Measurements from ENCODE around the gene GRK4. TPM values are rescaled to one million over a fixed set of nuclear protein-coding genes. Genes with fewer than 3 reads are reported as not detected.
A peak's percentile ranks its signal among the peaks of the same experiment; 100 is the strongest.

GRK4 gene
- total and polyA plus RNA-seq, 2 donors (not counting 1 experiment from before 2014, with no cell fraction given) = 0.73 to 2.3 TPM

GRCh38 chr4:2963966-2964471, 648 bp downstream of the GRK4 start:
- H3K27ac Mint-ChIP-seq = peak overlapping the region; percentile 78
- peak overlapping the region; percentile 96 for H3K4me2 ChIP-seq (replicated peaks; ENCODE audit: low read depth, low read length, poor library complexity, severe bottlenecking)

More at GRCh38 chr4:2963966-2964471, 648 bp downstream of the GRK4 start:
- ChIA-PET POLR2A (interaction anchor here (0.7 to 1.7 kb wide), 6 partner anchors 28 to 208 kb away, joined by 3 to 6 read pairs (median 4); no protein-coding TSS in a partner anchor), CTCF (interaction anchor here (0.9 to 3.7 kb wide), 7 partner anchors 10 to 744 kb away, joined by 3 to 30 read pairs (median 5); partner anchors contain the start of genes CFAP99, TNIP2 and ZFYVE28)
- H4K20me1 ChIP-seq (ENCODE audit: control insufficient read depth, insufficient read depth, low read length, poor library complexity, severe bottlenecking) = peaks cover 30% of the 10 kb centered on the region
- peaks cover 0 to 4% of the 10 kb centered on the region in 2 experiments for H3K36me3 ChIP-seq (replicated peaks in 1 of 2; ENCODE audit: control extremely low read depth in 1 of 2, control insufficient read depth in 1 of 2, extremely low read depth in 1 of 2, insufficient read depth in 2 of 2, low read length in 1 of 2)
- intact Hi-C loops (cut with micrococcal nuclease) = loop anchor here (1.0 to 5.0 kb wide), 11 partner anchors 30 to 1107 kb away; partner anchors contain the start of genes CFAP99, HAUS3, HTT and HTT-AS
- Mint-ChIP-seq H3K4me3 (peak overlapping the region; percentile 96), H3K4me1 (peaks cover 22% of the 10 kb centered on the region), H3K27me3 (no peaks in the 10 kb centered on the region), H3K9me3 (ENCODE audit: insufficient read depth) (no peaks in the 10 kb centered on the region)
- H3K4me3 ChIP-seq (ENCODE audit: control extremely low read depth in 1 of 5, extremely low read depth in 1 of 5, insufficient read depth in 1 of 5, low read depth in 2 of 5, low read length in 4 of 5) = peak overlapping the region; percentile 25 to 86 (median 74)
- no peaks in the 10 kb centered on the region for H3K9me3 ChIP-seq (ENCODE audit: control extremely low read depth in 1 of 3, control insufficient read depth in 2 of 3, insufficient read depth in 1 of 3, low read length in 2 of 3)
- H2AFZ ChIP-seq (ENCODE audit: insufficient read depth, low read depth, low read length, poor library complexity, severe bottlenecking) = peak overlapping the region; percentile 97
- peaks cover 20 to 25% of the 10 kb centered on the region in 2 donors for H3K4me1 ChIP-seq (ENCODE audit: control insufficient read depth in 2 of 2, insufficient read depth in 2 of 2, low read length in 2 of 2)
- under 1% methylated on average over 38 of the region's 38 CpGs for WGBS (ENCODE audit: insufficient coverage)
- no peak for TF ChIP-seq CTCF (IDR thresholded peaks at IDR 0.05)
- no peak for TF ChIP-seq EZH2 (IDR thresholded peaks at IDR 0.05; ENCODE audit: borderline replicate concordance, insufficient read depth, low read depth, low read length, poor library complexity, severe bottlenecking)
- peaks cover 32% of the 10 kb centered on the region for H3K79me2 ChIP-seq (ENCODE audit: control insufficient read depth, insufficient read depth, low read length)
- H3K27me3 ChIP-seq (replicated peaks in 1 of 4; ENCODE audit: control extremely low read depth in 1 of 4, control insufficient read depth in 3 of 4, insufficient read depth in 4 of 4, low read length in 3 of 4) = no peaks in the 10 kb centered on the region
- DNase-seq (no peak), ATAC-seq (ENCODE audit: low read depth) (no peak)
- peak overlapping the region in 1 of 2 donors; percentile 56 for H3K27ac ChIP-seq (ENCODE audit: low read length in 2 of 2)
- peak overlapping the region; percentile 85 for H3K9ac ChIP-seq (ENCODE audit: low read length)
